Measurements from ENCODE around the gene GRK5. TPM values are rescaled to one million over a fixed set of nuclear protein-coding genes. Genes with fewer than 3 reads are reported as not detected.

Gene GRK5
- total RNA-seq, 3 donors from 2014 or later (not counting 1 experiment from before 2014, with no cell fraction given): 37.6 to 54.3 (median 47.9) TPM

DNA sequence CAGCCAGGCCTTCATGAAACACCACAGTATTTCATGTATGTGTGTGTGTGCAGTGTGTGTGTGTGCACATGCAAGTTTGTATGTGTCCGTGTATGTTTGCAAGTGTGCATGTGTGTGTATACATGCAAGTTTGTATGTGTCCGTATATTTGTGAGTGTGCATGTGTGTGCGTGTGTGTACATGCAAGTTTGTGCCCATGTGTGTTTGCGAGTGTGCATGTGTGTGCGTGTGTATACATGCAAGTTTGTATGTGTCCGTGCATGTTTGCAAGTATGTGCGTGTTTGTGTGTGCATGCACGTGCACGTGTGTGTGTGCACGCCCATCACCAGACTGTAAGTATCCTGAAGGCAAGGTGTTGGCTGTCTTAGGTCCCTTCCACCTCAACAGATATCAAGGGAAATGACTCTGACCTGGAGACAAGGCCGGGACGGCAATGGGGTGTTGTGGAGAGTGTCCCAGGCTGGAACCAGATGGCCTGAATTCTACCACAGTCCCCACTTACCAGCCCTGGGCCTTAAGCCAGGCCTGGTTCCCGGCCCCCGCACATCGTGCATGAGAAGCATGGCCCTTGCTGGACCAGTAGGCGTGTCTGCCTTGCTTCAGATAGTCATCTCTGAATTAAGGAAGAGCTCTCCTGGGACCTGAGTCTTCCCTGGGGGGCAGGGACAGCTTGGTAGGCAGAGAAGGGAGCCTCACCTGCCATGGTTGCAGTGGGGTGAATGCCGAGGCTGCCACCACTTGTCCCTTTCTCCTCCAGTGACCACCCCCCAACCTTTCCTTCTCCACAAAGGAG, 140.0 kb downstream of the GRK5 start:
- Histone ChIP-seq H3K27ac (ENCODE audit: low read length) (no peak overlapping the region), H3K9me3 (ENCODE audit: control insufficient read depth, insufficient read depth, low read length) (peaks cover 8% of the 10 kb centered on the region), H3K36me3 (ENCODE audit: control insufficient read depth, insufficient read depth, low read length) (no peaks in the 10 kb centered on the region), H3K4me3 (ENCODE audit: low read length) (no peak overlapping the region), H3K4me1 (ENCODE audit: control insufficient read depth, insufficient read depth, low read length) (peaks cover 5% of the 10 kb centered on the region), H3K27me3 (ENCODE audit: control insufficient read depth, insufficient read depth, low read length) (no peaks in the 10 kb centered on the region)
- TF ChIP-seq, protein P1, sequence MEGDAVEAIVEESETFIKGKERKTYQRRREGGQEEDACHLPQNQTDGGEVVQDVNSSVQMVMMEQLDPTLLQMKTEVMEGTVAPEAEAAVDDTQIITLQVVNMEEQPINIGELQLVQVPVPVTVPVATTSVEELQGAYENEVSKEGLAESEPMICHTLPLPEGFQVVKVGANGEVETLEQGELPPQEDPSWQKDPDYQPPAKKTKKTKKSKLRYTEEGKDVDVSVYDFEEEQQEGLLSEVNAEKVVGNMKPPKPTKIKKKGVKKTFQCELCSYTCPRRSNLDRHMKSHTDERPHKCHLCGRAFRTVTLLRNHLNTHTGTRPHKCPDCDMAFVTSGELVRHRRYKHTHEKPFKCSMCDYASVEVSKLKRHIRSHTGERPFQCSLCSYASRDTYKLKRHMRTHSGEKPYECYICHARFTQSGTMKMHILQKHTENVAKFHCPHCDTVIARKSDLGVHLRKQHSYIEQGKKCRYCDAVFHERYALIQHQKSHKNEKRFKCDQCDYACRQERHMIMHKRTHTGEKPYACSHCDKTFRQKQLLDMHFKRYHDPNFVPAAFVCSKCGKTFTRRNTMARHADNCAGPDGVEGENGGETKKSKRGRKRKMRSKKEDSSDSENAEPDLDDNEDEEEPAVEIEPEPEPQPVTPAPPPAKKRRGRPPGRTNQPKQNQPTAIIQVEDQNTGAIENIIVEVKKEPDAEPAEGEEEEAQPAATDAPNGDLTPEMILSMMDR (IDR thresholded peaks at IDR 0.05): no peak
- intact Hi-C loops (cut with micrococcal nuclease): no loop called here
- H3K4me3 Mint-ChIP-seq: no peak overlapping the region
- peaks cover 28 to 51% of the 10 kb centered on the region in 2 donors for H3K4me1 Mint-ChIP-seq
- H3K27me3 Mint-ChIP-seq (ENCODE audit: low read depth in 2 of 2): peaks cover 0 to 3% of the 10 kb centered on the region in 2 donors
- DNase-seq: no peak
- peaks cover 0 to 2% of the 10 kb centered on the region in 2 donors for H3K9me3 Mint-ChIP-seq
- H3K36me3 Mint-ChIP-seq: no peaks in the 10 kb centered on the region
- ATAC-seq: no peak
- WGBS (ENCODE audit: insufficient coverage): 94% methylated on average over 17 of the region's 17 CpGs
- no peak overlapping the region for H3K27ac Mint-ChIP-seq

DNA sequence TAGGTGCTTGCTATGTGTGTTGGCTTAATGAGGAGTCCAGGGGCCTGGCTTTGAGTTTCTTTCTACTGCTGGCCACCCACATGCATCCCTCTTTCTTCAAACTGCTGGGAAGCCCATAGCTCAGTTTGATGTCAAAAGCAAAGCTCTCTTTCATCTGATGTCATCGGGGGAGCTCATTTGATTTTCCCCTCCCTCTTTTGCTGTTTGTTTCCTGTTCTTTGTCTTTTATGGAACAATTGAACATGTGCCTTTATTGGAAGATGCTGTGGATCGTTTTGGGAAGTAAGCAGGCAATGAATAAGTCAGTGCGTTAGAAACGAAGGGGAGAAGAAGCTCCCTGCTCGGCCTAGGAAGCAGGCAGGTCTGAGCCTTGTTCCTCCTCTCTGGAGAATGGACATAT, 140.7 kb downstream of the GRK5 start:
- Histone ChIP-seq H3K4me3 (ENCODE audit: low read length) (no peak overlapping the region), H3K4me1 (ENCODE audit: control insufficient read depth, insufficient read depth, low read length) (peaks cover 5% of the 10 kb centered on the region), H3K27ac (ENCODE audit: low read length) (no peak overlapping the region), H3K27me3 (ENCODE audit: control insufficient read depth, insufficient read depth, low read length) (no peaks in the 10 kb centered on the region), H3K9me3 (ENCODE audit: control insufficient read depth, insufficient read depth, low read length) (peaks cover 10% of the 10 kb centered on the region), H3K36me3 (ENCODE audit: control insufficient read depth, insufficient read depth, low read length) (no peaks in the 10 kb centered on the region)
- WGBS (ENCODE audit: insufficient coverage): 91% methylated on average over 5 of the region's 5 CpGs
- DNase-seq: no peak
- Mint-ChIP-seq H3K36me3 (no peaks in the 10 kb centered on the region), H3K4me1 (peaks cover 27 to 47% of the 10 kb centered on the region in 2 donors), H3K4me3 (no peak overlapping the region), H3K9me3 (peaks cover 0 to 2% of the 10 kb centered on the region in 2 donors), H3K27me3 (ENCODE audit: low read depth in 2 of 2) (peaks cover 0 to 3% of the 10 kb centered on the region in 2 donors), H3K27ac (no peak overlapping the region)
- no peak for ATAC-seq
- TF ChIP-seq, protein P1 (IDR thresholded peaks at IDR 0.05): no peak
- intact Hi-C loops (cut with micrococcal nuclease): no loop called here

DNA sequence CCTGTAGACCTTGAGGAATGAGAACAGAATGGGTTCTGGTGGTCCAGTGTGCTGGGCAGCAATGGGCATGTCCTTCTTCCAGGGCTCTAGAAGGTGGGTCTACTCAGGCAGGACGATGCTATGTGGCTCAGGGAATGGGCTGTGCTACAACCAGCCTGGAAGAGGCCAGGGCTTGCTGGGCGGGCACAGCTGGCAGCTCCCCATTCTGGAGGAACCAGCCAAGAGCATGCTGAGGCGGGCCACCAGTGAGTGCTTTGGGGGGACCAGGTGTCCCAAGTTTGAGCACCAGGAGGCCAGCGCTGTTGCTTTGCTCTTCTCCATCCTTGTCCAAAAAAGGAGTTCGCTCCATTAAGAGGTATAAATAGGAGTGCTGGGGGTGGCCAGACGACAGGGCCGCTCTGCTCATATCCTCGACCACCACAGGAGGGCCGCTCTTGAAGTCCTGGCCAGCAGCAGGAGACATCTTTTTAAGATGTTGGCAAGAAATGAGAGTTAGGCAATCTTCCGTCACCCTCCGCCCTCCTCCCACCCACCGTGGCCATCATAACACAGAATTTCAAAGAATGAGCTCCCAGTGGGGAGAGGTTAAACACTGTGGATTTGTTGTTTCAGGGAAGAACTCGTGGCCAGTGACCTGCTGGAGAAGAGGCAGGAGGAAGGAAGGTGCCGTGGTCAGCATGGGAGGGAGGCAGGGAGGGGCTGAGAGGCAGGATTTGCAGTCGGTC, 141.3 kb downstream of the GRK5 start:
- WGBS (ENCODE audit: insufficient coverage): 81% methylated on average over 12 of the region's 15 CpGs
- peaks cover 0 to 3% of the 10 kb centered on the region in 2 donors for H3K27me3 Mint-ChIP-seq (ENCODE audit: low read depth in 2 of 2)
- DNase-seq (no peak), ATAC-seq (no peak)
- peaks cover 28 to 43% of the 10 kb centered on the region in 2 donors for H3K4me1 Mint-ChIP-seq
- intact Hi-C loops (cut with micrococcal nuclease): no loop called here
- H3K9me3 Mint-ChIP-seq: peaks cover 0 to 2% of the 10 kb centered on the region in 2 donors
- TF ChIP-seq, protein P1 (IDR thresholded peaks at IDR 0.05): no peak
- no peaks in the 10 kb centered on the region for H3K36me3 ChIP-seq (ENCODE audit: control insufficient read depth, insufficient read depth, low read length)
- no peak overlapping the region for H3K27ac Mint-ChIP-seq
- no peak overlapping the region for H3K4me3 Mint-ChIP-seq
- peaks cover 10% of the 10 kb centered on the region for H3K9me3 ChIP-seq (ENCODE audit: control insufficient read depth, insufficient read depth, low read length)
- H3K4me3 ChIP-seq (ENCODE audit: low read length): no peak overlapping the region
- no peaks in the 10 kb centered on the region for H3K36me3 Mint-ChIP-seq
- no peaks in the 10 kb centered on the region for H3K27me3 ChIP-seq (ENCODE audit: control insufficient read depth, insufficient read depth, low read length)
- no peak overlapping the region for H3K27ac ChIP-seq (ENCODE audit: low read length)
- H3K4me1 ChIP-seq (ENCODE audit: control insufficient read depth, insufficient read depth, low read length): peaks cover 5% of the 10 kb centered on the region

Data from natural killer cell (primary cell).